ENCODE measurements around the gene ATXN3.

- TF ChIP-seq CTCF (IDR thresholded peaks at IDR 0.05; ENCODE audit: insufficient read depth, low read length, poor library complexity, severe bottlenecking) (no peak), EZH2phosphoT487 (conservative IDR thresholded peaks at IDR 0.05; ENCODE audit: low read length) (no peak)
Measured at GRCh38 chr14:92088494-92088893, 17.9 kb downstream of the ATXN3 start.

All from SU-DHL-6 (cell line).